Peyer's patch (tissue), 4 donors: ENCODE measurements around the gene PUSL1. TPM values are rescaled to one million over a fixed set of nuclear protein-coding genes. Genes with fewer than 3 reads are reported as not detected.

Experiments
- DNase-seq, 3 donors: peaks; one replicate each; pipeline ENCODE4 v3.0.0-alpha.2; 2017 to 2019
- H3K27ac ChIP-seq, 4 donors: fragments of 200-600 bp; sonication (generic); one replicate each; pipeline ENCODE4 v1.5.1; 2016 to 2019
- H3K27me3 ChIP-seq, 2 donors: fragments of 200-600 bp; sonication (generic); one replicate each; pipeline ENCODE4 v1.5.1; 2019
- H3K36me3 ChIP-seq, 3 donors: fragments of 200-600 bp; sonication (generic); one replicate each; pipeline ENCODE4 v1.5.1; 2016 to 2019
- H3K4me1 ChIP-seq, 4 donors: fragments of 200-600 bp; sonication (generic); one replicate each; pipeline ENCODE4 v1.5.1; 2016 to 2019
- H3K4me3 ChIP-seq, 4 donors: fragments of 200-600 bp; sonication (generic); 1 replicate in 3 of 4; 2 replicates in 1 of 4; pipeline ENCODE4 v1.5.1; 2016 to 2019; ENCODE audit warnings: mild to moderate bottlenecking in 1 of 4
- H3K9me3 ChIP-seq, 4 donors: fragments of 200-600 bp; sonication (generic); one replicate each; pipeline ENCODE4 v1.5.1; 2016 to 2019; ENCODE audit warnings: mild to moderate bottlenecking in 1 of 4
- CTCF ChIP-seq, 6 experiments: fragments of 450-650 bp in 4 of 6; fragments of 200-600 bp in 2 of 6; sonication (generic) in 1 of 6; IDR thresholded peaks; one replicate each; pipeline ENCODE4 v1.5.1; 2017 to 2019; ENCODE audit warnings: antibody characterized with exemption in 6 of 6, mild to moderate bottlenecking in 3 of 6, moderate library complexity in 1 of 6
- POLR2A ChIP-seq, 2 donors: fragments of 450-650 bp; IDR thresholded peaks; one replicate each; pipeline ENCODE4 v1.5.1; 2017; ENCODE audit warnings: antibody characterized with exemption in 2 of 2, mild to moderate bottlenecking in 2 of 2, moderate library complexity in 2 of 2
- total RNA-seq, 4 donors: library from RNA; depleted of rRNA; stranded (reverse); fragments of >200 nt; gene quantifications; one replicate each; pipeline ENCODE4 v1.1.0, GENCODE V29; 2016

PUSL1 gene
- total RNA-seq, 4 donors from 2014 or later, result 12.4 to 38.9 (median 24.4) TPM

- no peaks in the 10 kb centered on the region for H3K9me3 ChIP-seq
- peaks cover 0 to 35% (median 0%) of the 10 kb centered on the region in 3 donors for H3K36me3 ChIP-seq
- DNase-seq, result no peak
- peaks cover 0 to 11% (median 6%) of the 10 kb centered on the region in 4 donors for H3K4me1 ChIP-seq
- no peak overlapping the region for H3K4me3 ChIP-seq
- no peaks in the 10 kb centered on the region for H3K27me3 ChIP-seq
- TF ChIP-seq CTCF (IDR thresholded peaks at IDR 0.05) (no peak), POLR2A (IDR thresholded peaks at IDR 0.05) (no peak)
- H3K27ac ChIP-seq, result no peak overlapping the region
Measured at GRCh38 chr1:1332031-1332755, 23.8 kb downstream of the PUSL1 start.

- Histone ChIP-seq H3K27ac (no peak overlapping the region), H3K9me3 (no peaks in the 10 kb centered on the region), H3K4me1 (peaks cover 0 to 11% (median 6%) of the 10 kb centered on the region in 4 donors), H3K4me3 (no peak overlapping the region), H3K27me3 (no peaks in the 10 kb centered on the region), H3K36me3 (peaks cover 0 to 32% (median 0%) of the 10 kb centered on the region in 3 donors)
- TF ChIP-seq CTCF (IDR thresholded peaks at IDR 0.05), result no peak
- TF ChIP-seq POLR2A (IDR thresholded peaks at IDR 0.05), result no peak
- peak in 2 of 3 donors; percentile 80 for DNase-seq
Measured at GRCh38 chr1:1332774-1333480, 24.5 kb downstream of the PUSL1 start.

- TF ChIP-seq POLR2A (IDR thresholded peaks at IDR 0.05) (no peak), CTCF (IDR thresholded peaks at IDR 0.05) (no peak)
- H3K4me3 ChIP-seq, result no peak overlapping the region
- H3K27ac ChIP-seq, result no peak overlapping the region
- H3K27me3 ChIP-seq, result no peaks in the 10 kb centered on the region
- no peak for DNase-seq
- peaks cover 0 to 31% (median 0%) of the 10 kb centered on the region in 3 donors for H3K36me3 ChIP-seq
- no peaks in the 10 kb centered on the region for H3K9me3 ChIP-seq
- H3K4me1 ChIP-seq, result peaks cover 0 to 11% (median 6%) of the 10 kb centered on the region in 4 donors
Measured at GRCh38 chr1:1333551-1334241, 25.3 kb downstream of the PUSL1 start.

- no peak for DNase-seq
- TF ChIP-seq POLR2A (IDR thresholded peaks at IDR 0.05) (no peak), CTCF (IDR thresholded peaks at IDR 0.05) (no peak)
- Histone ChIP-seq H3K36me3 (peaks cover 0 to 39% (median 0%) of the 10 kb centered on the region in 3 donors), H3K4me3 (no peak overlapping the region), H3K9me3 (no peaks in the 10 kb centered on the region), H3K4me1 (peaks cover 0 to 11% (median 6%) of the 10 kb centered on the region in 4 donors), H3K27ac (no peak overlapping the region), H3K27me3 (no peaks in the 10 kb centered on the region)
Measured at GRCh38 chr1:1334835-1335234, 26.4 kb downstream of the PUSL1 start.

GRCh38 chr1:1335283-1335682, 26.9 kb downstream of the PUSL1 start:
- peaks cover 0 to 11% (median 6%) of the 10 kb centered on the region in 4 donors for H3K4me1 ChIP-seq
- TF ChIP-seq CTCF (IDR thresholded peaks at IDR 0.05) (no peak), POLR2A (IDR thresholded peaks at IDR 0.05) (no peak)
- no peaks in the 10 kb centered on the region for H3K27me3 ChIP-seq
- H3K9me3 ChIP-seq, result no peaks in the 10 kb centered on the region
- no peak for DNase-seq
- no peak overlapping the region for H3K27ac ChIP-seq
- peaks cover 0 to 44% (median 0%) of the 10 kb centered on the region in 3 donors for H3K36me3 ChIP-seq
- H3K4me3 ChIP-seq, result no peak overlapping the region
